Caco-2 (cell line): ENCODE results near the gene CRAMP1. TPM values are rescaled to one million over a fixed set of nuclear protein-coding genes. Genes with fewer than 3 reads are reported as not detected.

Experiments
- BruUV-seq: library from RNA; stranded (reverse); fragments of 400-500 nt; replicated peaks from 2 replicates; lab custom pipeline; 2021; lab: Mats Ljungman, UMichigan
- CTCF ChIA-PET: fragments of 300-600 bp; sonication (Branson Sonifier 250); formaldehyde crosslinking; loops from one replicate; lab custom pipeline; 2022; ENCODE audit warnings: antibody characterized with exemption; lab: Charles Lee
- POLR2A ChIA-PET: fragments of 300-600 bp; sonication (Branson Sonifier 250); formaldehyde crosslinking; loops from one replicate; lab custom pipeline; 2022; ENCODE audit warnings: antibody characterized with exemption; lab: Charles Lee
- DNase-seq, 2 experiments: peaks; one replicate each; pipeline versions ENCODE4 v3.0.0 to v3.0.0-alpha.2; 2020 to 2022
- H3K27me3 ChIP-seq: replicated peaks from 2 replicates; pipeline ENCODE4 v1.6.0; 2011; ENCODE audit warnings: low read length; ENCODE audit not compliant: control insufficient read depth, insufficient read depth
- H3K36me3 ChIP-seq: 2 replicates; pipeline ENCODE4 v1.5.1; 2011; ENCODE audit warnings: low read length; ENCODE audit not compliant: control insufficient read depth, insufficient read depth
- H3K4me1 ChIP-seq: fragments of 250-450 bp; sonication (Bioruptor Pico); 2 replicates; pipeline ENCODE4 v1.5.1; 2020; ENCODE audit warnings: mild to moderate bottlenecking
- H3K4me3 ChIP-seq: 2 replicates; pipeline ENCODE4 v1.5.1; 2011; ENCODE audit warnings: low read depth, mild to moderate bottlenecking, control low read depth, low read length
- H3K9me3 ChIP-seq: fragments of 250-450 bp; sonication (Bioruptor Pico); 2 replicates; pipeline ENCODE4 v1.5.1; 2020; ENCODE audit warnings: mild to moderate bottlenecking, moderate library complexity
- H3K27ac Mint-ChIP-seq: one replicate; pipeline ENCODE4 v1.8.0; 2022; ENCODE audit warnings: mixed read lengths; ENCODE audit not compliant: unreplicated experiment
- H3K27me3 Mint-ChIP-seq: one replicate; pipeline ENCODE4 v1.8.0; 2022; ENCODE audit warnings: mixed read lengths; ENCODE audit not compliant: insufficient read depth, unreplicated experiment
- H3K36me3 Mint-ChIP-seq: one replicate; pipeline ENCODE4 v1.8.0; 2022; ENCODE audit warnings: mild to moderate bottlenecking, mixed read lengths; ENCODE audit not compliant: insufficient read depth, unreplicated experiment
- H3K4me1 Mint-ChIP-seq: one replicate; pipeline ENCODE4 v1.8.0; 2022; ENCODE audit warnings: low read depth, mixed read lengths; ENCODE audit not compliant: unreplicated experiment
- H3K4me3 Mint-ChIP-seq: one replicate; pipeline ENCODE4 v1.8.0; 2022; ENCODE audit warnings: mild to moderate bottlenecking, moderate library complexity, mixed read lengths; ENCODE audit not compliant: unreplicated experiment
- H3K9me3 Mint-ChIP-seq: one replicate; pipeline ENCODE4 v1.8.0; 2022; ENCODE audit warnings: mixed read lengths; ENCODE audit not compliant: unreplicated experiment
- CTCF ChIP-seq, 2 experiments: fragments of 200-600 bp in 1 of 2; IDR thresholded peaks; 1 replicate in 1 of 2; 2 replicates in 1 of 2; pipeline versions ENCODE4 v1.5.1 to v1.8.0; 2011 to 2022; ENCODE audit warnings: antibody characterized with exemption in 1 of 2, control low read depth in 1 of 2, inconsistent platforms in 1 of 2, low read depth in 1 of 2, low read length in 1 of 2, mild to moderate bottlenecking in 1 of 2, moderate library complexity in 1 of 2; ENCODE audit not compliant: insufficient read depth in 1 of 2, severe bottlenecking in 1 of 2, unreplicated experiment in 1 of 2
- intact Hi-C: fragments of 100-400 bp; cut with micrococcal nuclease; formaldehyde crosslinking; loops from one replicate; pipeline ENCODE4 v1.10.0; 2022; ENCODE audit not compliant: unreplicated experiment
- total RNA-seq: library from RNA; stranded (reverse); gene quantifications from 2 replicates; pipeline ENCODE4 v1.2.3, GENCODE V29; 2022

CRAMP1 gene
- total RNA-seq, 1 experiment from 2014 or later: 24.7 TPM

GRCh38 chr16:1670371-1670770, 58.2 kb downstream of the CRAMP1 start:
- CTCF ChIA-PET: no interaction called here
- POLR2A ChIA-PET: no interaction called here

GRCh38 chr16:1670866-1671265, 58.7 kb downstream of the CRAMP1 start:
- BruUV-seq: no TSS peak
- Histone ChIP-seq H3K27me3 (no peaks in the 10 kb centered on the region), H3K4me3 (no peak overlapping the region), H3K4me1 (peaks cover 9% of the 10 kb centered on the region; the same call in 1 of the 2 replicates), H3K36me3 (no peaks in the 10 kb centered on the region; the same call in 1 of the 2 replicates), H3K9me3 (no peaks in the 10 kb centered on the region)
- Mint-ChIP-seq H3K36me3 (peaks cover 45% of the 10 kb centered on the region), H3K4me3 (no peak overlapping the region), H3K4me1 (peaks cover 8% of the 10 kb centered on the region), H3K27me3 (no peaks in the 10 kb centered on the region), H3K27ac (no peak overlapping the region), H3K9me3 (no peaks in the 10 kb centered on the region)
- no peak for TF ChIP-seq CTCF (IDR thresholded peaks at IDR 0.05; ENCODE audit: insufficient read depth in 1 of 2, low read depth in 1 of 2, low read length in 1 of 2, severe bottlenecking in 1 of 2, unreplicated experiment in 1 of 2)
- intact Hi-C loops: loop anchor here (10.0 kb wide), 1 partner anchor 56 kb away; the partner anchor contains the start of genes CRAMP1 and IFT140
- no peak for DNase-seq
- POLR2A ChIA-PET: interaction anchor here (0.5 kb wide), 1 partner anchor 328 kb away, joined by 3 read pairs; no protein-coding TSS in a partner anchor
- CTCF ChIA-PET: no interaction called here

More at GRCh38 chr16:1670371-1670770, 58.2 kb downstream of the CRAMP1 start:
- peaks cover 48% of the 10 kb centered on the region for H3K36me3 Mint-ChIP-seq
- H3K27me3 ChIP-seq: no peaks in the 10 kb centered on the region
- H3K9me3 ChIP-seq: no peaks in the 10 kb centered on the region
- H3K27me3 Mint-ChIP-seq: no peaks in the 10 kb centered on the region
- no peak overlapping the region for H3K4me3 Mint-ChIP-seq
- intact Hi-C loops: loop anchor here (10.0 kb wide), 1 partner anchor 56 kb away; the partner anchor contains the start of genes CRAMP1 and IFT140
- peaks cover 6% of the 10 kb centered on the region for H3K4me1 Mint-ChIP-seq
- DNase-seq: no peak
- H3K27ac Mint-ChIP-seq: no peak overlapping the region
- no peak overlapping the region for H3K4me3 ChIP-seq
- BruUV-seq: no TSS peak
- TF ChIP-seq CTCF (IDR thresholded peaks at IDR 0.05; ENCODE audit: insufficient read depth in 1 of 2, low read depth in 1 of 2, low read length in 1 of 2, severe bottlenecking in 1 of 2, unreplicated experiment in 1 of 2): no peak
- H3K4me1 ChIP-seq: peaks cover 8% of the 10 kb centered on the region; the same call in 1 of the 2 replicates
- no peaks in the 10 kb centered on the region; the same call in 1 of the 2 replicates for H3K36me3 ChIP-seq
- no peaks in the 10 kb centered on the region for H3K9me3 Mint-ChIP-seq

GRCh38 chr16:1673424-1674151, 61.4 kb downstream of the CRAMP1 start:
- peaks cover 8% of the 10 kb centered on the region for H3K4me1 Mint-ChIP-seq
- Histone ChIP-seq H3K9me3 (no peaks in the 10 kb centered on the region), H3K27me3 (no peaks in the 10 kb centered on the region), H3K36me3 (no peaks in the 10 kb centered on the region; the same call in 1 of the 2 replicates), H3K4me1 (peaks cover 9% of the 10 kb centered on the region; the same call in 1 of the 2 replicates), H3K4me3 (no peak overlapping the region)
- POLR2A ChIA-PET: no interaction called here
- H3K27ac Mint-ChIP-seq: no peak overlapping the region
- peaks cover 43% of the 10 kb centered on the region for H3K36me3 Mint-ChIP-seq
- no peak for TF ChIP-seq CTCF (IDR thresholded peaks at IDR 0.05; ENCODE audit: insufficient read depth in 1 of 2, low read depth in 1 of 2, low read length in 1 of 2, severe bottlenecking in 1 of 2, unreplicated experiment in 1 of 2)
- H3K27me3 Mint-ChIP-seq: no peaks in the 10 kb centered on the region
- no TSS peak for BruUV-seq
- no peaks in the 10 kb centered on the region for H3K9me3 Mint-ChIP-seq
- CTCF ChIA-PET: no interaction called here
- intact Hi-C loops: loop anchor here (10.0 kb wide), 1 partner anchor 59 kb away; the partner anchor contains the start of genes CRAMP1 and IFT140
- DNase-seq: no peak
- no peak overlapping the region for H3K4me3 Mint-ChIP-seq
